Thoracic aorta (tissue), 2 donors: ENCODE results near the gene FSTL1. TPM values are rescaled to one million over a fixed set of nuclear protein-coding genes. Genes with fewer than 3 reads are reported as not detected.
A peak's percentile ranks its signal among the peaks of the same experiment; 100 is the strongest.

ENCODE experiments used
- ATAC-seq: fragments of 150-250 bp; one replicate; pipeline ENCODE4 v1.8.0; 2017; ENCODE audit warnings: low read depth; ENCODE audit not compliant: insufficient number of reproducible peaks, low FRiP score
- DNase-seq: peaks from one replicate; pipeline ENCODE4 v3.0.0-alpha.2; 2020; ENCODE audit warnings: low spot score
- H3K27ac ChIP-seq, 2 donors: fragments of 200-600 bp; sonication (generic); 1 replicate in 1 of 2; 2 replicates in 1 of 2; pipeline ENCODE4 v1.5.1; 2016; ENCODE audit warnings: mild to moderate bottlenecking in 2 of 2, moderate library complexity in 2 of 2
- H3K27me3 ChIP-seq: fragments of 200-600 bp; sonication (generic); replicated peaks from 2 replicates; pipeline ENCODE4 v1.6.0; 2016; ENCODE audit warnings: mild to moderate bottlenecking; ENCODE audit not compliant: insufficient read depth
- H3K36me3 ChIP-seq: fragments of 200-600 bp; sonication (generic); one replicate; pipeline ENCODE4 v1.5.1; 2016
- H3K4me1 ChIP-seq, 2 donors: fragments of 200-600 bp; sonication (generic); 1 replicate in 1 of 2; 2 replicates in 1 of 2; pipeline versions ENCODE4 v1.5.1 to v1.6.0; 2016; ENCODE audit warnings: low read depth in 2 of 2, mild to moderate bottlenecking in 1 of 2; ENCODE audit not compliant: control insufficient read depth in 1 of 2
- H3K4me3 ChIP-seq: fragments of 200-600 bp; sonication (generic); 2 replicates; pipeline ENCODE4 v1.5.1; 2016; ENCODE audit warnings: mild to moderate bottlenecking
- H3K9me3 ChIP-seq: fragments of 200-600 bp; sonication (generic); 2 replicates; pipeline ENCODE4 v1.5.1; 2016
- total RNA-seq, 2 donors: library from RNA; depleted of rRNA; stranded (reverse); fragments of >200 nt; gene quantifications; one replicate each; pipeline versions ENCODE4 v1.1.0 to v1.2.3, GENCODE V29; 2016
- TF ChIP-seq, protein P1 (sequence below): fragments of 200-600 bp; sonication (generic); IDR thresholded peaks from one replicate; pipeline ENCODE4 v1.5.1; 2019; ENCODE audit warnings: antibody characterized with exemption

The FSTL1 gene
- total RNA-seq, 2 donors from 2014 or later: 601 to 687 TPM

DNA sequence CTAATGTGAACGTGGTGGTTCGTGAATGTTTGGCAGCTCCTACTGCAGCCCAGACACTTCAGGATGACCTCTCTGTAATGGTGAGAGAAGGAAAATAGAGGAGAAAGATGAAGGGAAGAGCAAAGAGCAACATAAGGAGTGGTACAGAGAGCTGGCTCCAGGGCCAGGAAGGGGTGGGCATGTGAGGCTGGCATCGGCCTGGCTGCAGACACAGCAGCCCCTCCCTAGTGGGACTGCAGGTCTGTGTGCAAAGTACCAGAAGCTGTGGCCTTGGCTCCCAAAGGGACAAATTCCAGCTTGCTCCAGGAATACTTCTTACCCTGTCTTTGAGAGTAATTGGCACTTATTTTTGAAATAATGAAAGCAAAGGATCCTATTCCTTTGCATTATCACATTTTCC, 10.0 kb downstream of the FSTL1 start:
- TF ChIP-seq, protein P1, sequence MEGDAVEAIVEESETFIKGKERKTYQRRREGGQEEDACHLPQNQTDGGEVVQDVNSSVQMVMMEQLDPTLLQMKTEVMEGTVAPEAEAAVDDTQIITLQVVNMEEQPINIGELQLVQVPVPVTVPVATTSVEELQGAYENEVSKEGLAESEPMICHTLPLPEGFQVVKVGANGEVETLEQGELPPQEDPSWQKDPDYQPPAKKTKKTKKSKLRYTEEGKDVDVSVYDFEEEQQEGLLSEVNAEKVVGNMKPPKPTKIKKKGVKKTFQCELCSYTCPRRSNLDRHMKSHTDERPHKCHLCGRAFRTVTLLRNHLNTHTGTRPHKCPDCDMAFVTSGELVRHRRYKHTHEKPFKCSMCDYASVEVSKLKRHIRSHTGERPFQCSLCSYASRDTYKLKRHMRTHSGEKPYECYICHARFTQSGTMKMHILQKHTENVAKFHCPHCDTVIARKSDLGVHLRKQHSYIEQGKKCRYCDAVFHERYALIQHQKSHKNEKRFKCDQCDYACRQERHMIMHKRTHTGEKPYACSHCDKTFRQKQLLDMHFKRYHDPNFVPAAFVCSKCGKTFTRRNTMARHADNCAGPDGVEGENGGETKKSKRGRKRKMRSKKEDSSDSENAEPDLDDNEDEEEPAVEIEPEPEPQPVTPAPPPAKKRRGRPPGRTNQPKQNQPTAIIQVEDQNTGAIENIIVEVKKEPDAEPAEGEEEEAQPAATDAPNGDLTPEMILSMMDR: no peak
- DNase-seq (no peak), ATAC-seq (no peak)
- peak overlapping the region; percentile 67 to 88 for H3K27ac ChIP-seq
- H3K27me3 ChIP-seq: no peaks in the 10 kb centered on the region
- no peaks in the 10 kb centered on the region for H3K9me3 ChIP-seq
- peaks cover 63 to 99% of the 10 kb centered on the region in 2 donors for H3K4me1 ChIP-seq
- H3K4me3 ChIP-seq: no peak overlapping the region
- H3K36me3 ChIP-seq: no peaks in the 10 kb centered on the region

DNA sequence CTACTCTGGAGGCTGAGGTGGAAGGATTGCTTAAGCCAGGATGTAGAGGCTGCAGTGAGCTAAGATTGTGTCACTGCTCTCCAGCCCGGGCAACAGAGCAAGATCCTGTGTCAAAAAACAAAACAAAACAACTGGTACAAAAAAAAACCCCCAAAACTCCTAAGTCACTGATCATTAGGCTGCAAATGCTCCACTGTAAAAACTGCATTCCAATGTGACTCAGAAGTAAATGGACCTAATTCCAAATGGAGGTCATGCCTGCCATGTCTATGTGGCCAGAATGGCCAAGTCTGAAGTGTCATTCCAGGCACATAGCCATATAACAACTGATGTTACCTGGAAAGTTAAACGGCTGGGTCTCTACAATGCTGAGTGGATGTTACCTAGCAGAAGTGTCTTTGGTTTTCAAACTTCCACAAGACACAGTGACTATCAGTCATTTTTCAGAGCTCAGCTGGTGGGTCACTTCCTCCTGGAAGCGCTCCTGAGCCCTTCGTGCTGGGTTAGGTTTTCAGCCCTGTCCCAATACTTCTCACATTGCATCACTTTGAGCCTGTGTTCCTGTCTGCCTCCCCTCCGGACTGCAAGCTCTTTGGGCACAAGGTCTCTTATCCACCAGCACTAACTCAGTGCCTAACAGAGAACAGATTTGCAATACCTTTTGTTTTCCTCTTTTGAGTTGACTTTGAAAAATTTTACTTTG, 10.6 kb downstream of the FSTL1 start:
- no peaks in the 10 kb centered on the region for H3K27me3 ChIP-seq
- no peak for ATAC-seq
- H3K36me3 ChIP-seq: no peaks in the 10 kb centered on the region
- H3K9me3 ChIP-seq: no peaks in the 10 kb centered on the region
- peak overlapping the region; percentile 67 to 88 for H3K27ac ChIP-seq
- H3K4me3 ChIP-seq: no peak overlapping the region
- DNase-seq: no peak
- peaks cover 62 to 99% of the 10 kb centered on the region in 2 donors for H3K4me1 ChIP-seq
- TF ChIP-seq, protein P1: no peak

DNA sequence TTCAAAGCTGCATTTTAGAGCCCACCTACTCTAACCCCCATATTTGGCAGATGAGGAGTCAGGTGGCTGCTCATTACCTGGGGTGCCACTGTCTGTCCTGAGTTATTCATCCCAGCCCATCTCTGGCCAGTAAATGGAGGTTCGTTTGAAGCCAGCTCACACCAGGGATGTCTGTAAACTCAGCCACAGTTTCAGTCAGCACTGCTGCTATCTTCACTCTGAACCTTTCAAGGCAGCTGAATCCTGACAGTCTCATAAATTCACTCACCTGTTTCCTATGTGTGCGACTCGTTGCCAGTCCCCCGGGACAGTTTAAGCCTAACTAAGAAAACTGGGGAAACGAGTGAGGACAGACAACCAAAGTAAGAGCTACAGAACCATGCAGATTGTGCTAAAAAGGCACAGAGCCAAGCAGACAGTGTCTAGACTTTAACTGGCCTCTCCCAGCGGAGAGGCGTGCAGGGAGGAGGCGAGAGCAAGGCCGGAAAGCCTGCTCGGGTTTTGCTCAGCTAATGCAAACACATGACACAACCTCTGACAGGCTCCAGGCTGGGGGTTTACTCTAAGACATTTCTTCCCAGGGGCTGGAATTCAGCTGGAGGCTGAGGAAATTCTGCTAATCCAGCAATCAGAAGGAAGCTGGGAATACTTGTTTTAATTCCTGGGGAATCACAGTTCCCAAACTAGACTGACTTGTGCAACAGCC, 12.0 kb downstream of the FSTL1 start:
- Histone ChIP-seq H3K27ac (peak overlapping the region; percentile 67 to 88), H3K36me3 (no peaks in the 10 kb centered on the region), H3K4me3 (peak overlapping the region; percentile 25), H3K27me3 (no peaks in the 10 kb centered on the region), H3K4me1 (peaks cover 57 to 99% of the 10 kb centered on the region in 2 donors), H3K9me3 (no peaks in the 10 kb centered on the region)
- DNase-seq (peak; percentile 49), ATAC-seq (peak; percentile 58)
- TF ChIP-seq, protein P1: no peak

DNA sequence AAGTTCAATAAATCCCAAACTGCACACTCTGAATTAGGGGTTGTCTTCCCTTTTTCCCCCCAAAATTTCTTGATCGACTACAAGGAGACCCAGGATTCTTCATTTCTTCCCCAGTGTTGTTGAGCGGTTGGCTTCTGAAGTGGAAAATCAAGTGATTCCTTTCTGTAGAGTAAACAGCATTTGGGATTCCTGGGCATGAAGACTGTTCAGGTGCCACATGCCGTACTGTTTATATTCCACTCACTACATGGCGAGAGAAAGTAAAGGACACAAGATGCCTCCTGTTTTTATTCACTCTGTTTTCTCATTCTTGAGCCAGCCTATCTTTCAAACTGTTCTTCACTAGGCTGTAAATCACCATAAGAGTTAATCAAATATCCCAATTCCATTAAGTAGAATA, 12.6 kb downstream of the FSTL1 start:
- Histone ChIP-seq H3K27me3 (no peaks in the 10 kb centered on the region), H3K36me3 (no peaks in the 10 kb centered on the region), H3K9me3 (no peaks in the 10 kb centered on the region), H3K4me3 (peak overlapping the region; percentile 25), H3K4me1 (peaks cover 60 to 99% of the 10 kb centered on the region in 2 donors), H3K27ac (peak overlapping the region; percentile 67 to 88)
- TF ChIP-seq, protein P1: no peak
- DNase-seq (no peak), ATAC-seq (no peak)

DNA sequence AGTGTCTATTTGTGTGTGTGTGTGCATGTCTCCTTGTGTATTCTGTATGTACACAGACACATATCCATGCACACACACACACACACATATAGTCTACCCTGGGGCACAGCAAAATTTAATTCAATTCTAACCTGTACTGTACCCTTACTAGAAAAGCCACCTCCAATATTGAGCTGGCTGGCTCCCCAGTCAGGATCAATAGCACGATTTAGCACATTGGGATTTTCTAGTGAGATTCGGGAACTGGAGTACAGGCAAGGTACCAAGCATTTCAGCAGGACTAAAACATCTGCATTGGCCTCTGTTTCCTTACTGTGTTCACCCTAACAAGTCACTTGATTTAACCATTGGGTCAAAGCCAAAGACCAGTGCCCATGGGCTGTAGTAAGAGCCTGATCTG, 13.2 kb downstream of the FSTL1 start:
- Histone ChIP-seq H3K27ac (peak overlapping the region; percentile 67 to 88), H3K4me3 (no peak overlapping the region), H3K27me3 (no peaks in the 10 kb centered on the region), H3K36me3 (no peaks in the 10 kb centered on the region), H3K9me3 (no peaks in the 10 kb centered on the region), H3K4me1 (peaks cover 65 to 100% of the 10 kb centered on the region in 2 donors)
- DNase-seq (no peak), ATAC-seq (no peak)
- TF ChIP-seq, protein P1: no peak
